B cell (primary cell): ENCODE measurements around the gene SLC38A6.
"Not testable (repeated sequence)": the region's sequence is repeated elsewhere in the genome, so short reads cannot be mapped to it uniquely, and the experiment has no call there.

Experiments used
- EZH2 ChIP-seq: IDR thresholded peaks from 2 replicates; pipeline ENCODE4 v1.6.1; 2012; ENCODE audit warnings: borderline replicate concordance, low read depth, mild to moderate bottlenecking, moderate library complexity, low read length; ENCODE audit not compliant: insufficient read depth, poor library complexity, severe bottlenecking
- TF ChIP-seq, protein P1 (sequence below): fragments of 200-600 bp; IDR thresholded peaks from one replicate; pipeline ENCODE4 v1.8.0; 2022; ENCODE audit warnings: antibody characterized with exemption, mild to moderate bottlenecking

- TF ChIP-seq, protein P1, sequence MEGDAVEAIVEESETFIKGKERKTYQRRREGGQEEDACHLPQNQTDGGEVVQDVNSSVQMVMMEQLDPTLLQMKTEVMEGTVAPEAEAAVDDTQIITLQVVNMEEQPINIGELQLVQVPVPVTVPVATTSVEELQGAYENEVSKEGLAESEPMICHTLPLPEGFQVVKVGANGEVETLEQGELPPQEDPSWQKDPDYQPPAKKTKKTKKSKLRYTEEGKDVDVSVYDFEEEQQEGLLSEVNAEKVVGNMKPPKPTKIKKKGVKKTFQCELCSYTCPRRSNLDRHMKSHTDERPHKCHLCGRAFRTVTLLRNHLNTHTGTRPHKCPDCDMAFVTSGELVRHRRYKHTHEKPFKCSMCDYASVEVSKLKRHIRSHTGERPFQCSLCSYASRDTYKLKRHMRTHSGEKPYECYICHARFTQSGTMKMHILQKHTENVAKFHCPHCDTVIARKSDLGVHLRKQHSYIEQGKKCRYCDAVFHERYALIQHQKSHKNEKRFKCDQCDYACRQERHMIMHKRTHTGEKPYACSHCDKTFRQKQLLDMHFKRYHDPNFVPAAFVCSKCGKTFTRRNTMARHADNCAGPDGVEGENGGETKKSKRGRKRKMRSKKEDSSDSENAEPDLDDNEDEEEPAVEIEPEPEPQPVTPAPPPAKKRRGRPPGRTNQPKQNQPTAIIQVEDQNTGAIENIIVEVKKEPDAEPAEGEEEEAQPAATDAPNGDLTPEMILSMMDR, result not testable (repeated sequence)
- not testable (repeated sequence) for TF ChIP-seq EZH2
Observed at GRCh38 chr14:61072442-61072841, 91.4 kb downstream of the SLC38A6 start.
